Hair follicular keratinocyte (primary cell): ENCODE measurements around the gene CDS1. TPM values are rescaled to one million over a fixed set of nuclear protein-coding genes. Genes with fewer than 3 reads are reported as not detected.

Source experiments
- total RNA-seq: library from RNA; depleted of rRNA; stranded (reverse); fragments of >200 nt; gene quantifications from 2 replicates; pipeline ENCODE4 v1.2.3, GENCODE V29; 2015

Gene CDS1
- 17.8 and 20.6 TPM in 2 replicates for total RNA-seq

DNA sequence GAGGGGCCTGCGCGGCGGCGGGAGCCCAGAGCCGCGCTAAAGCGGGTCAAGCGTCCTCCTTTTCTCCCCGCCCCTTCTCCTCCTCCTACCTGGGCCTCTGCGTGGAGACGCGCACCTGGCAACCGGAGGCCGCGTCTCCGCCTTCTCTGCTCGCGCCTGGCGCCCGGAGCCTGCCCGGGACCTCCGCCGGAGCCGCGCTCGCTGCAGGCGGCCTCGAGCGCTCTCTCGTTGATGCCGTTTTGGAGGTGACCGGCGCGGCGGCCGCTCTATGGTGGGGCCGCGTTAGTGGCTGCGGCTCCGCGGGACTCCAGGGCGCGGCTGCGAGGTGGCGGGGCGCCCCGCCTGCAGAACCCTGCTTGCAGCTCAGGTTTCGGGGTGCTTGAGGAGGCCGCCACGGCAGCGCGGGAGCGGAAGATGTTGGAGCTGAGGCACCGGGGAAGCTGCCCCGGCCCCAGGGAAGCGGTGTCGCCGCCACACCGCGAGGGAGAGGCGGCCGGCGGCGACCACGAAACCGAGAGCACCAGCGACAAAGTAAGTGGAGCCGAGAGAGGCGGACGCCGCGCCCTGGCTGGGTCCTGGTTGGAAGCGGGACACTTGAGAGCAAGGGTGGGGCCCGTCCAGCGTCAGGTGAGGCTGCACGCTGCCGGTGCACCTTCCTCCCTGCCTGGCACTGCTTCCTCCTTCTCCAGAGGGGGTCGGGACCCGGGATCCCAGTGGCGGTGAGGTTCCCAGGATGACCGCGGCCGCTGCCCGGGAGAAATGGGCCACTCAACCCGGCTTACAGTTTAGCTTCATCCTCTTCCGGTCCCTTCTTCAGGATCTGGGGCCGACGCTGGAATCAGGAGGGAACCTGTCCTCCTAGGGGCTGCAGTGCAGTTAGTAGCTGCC, at the start of gene CDS1:
Gene CDS1 (plus strand): TSS at position 140 of the 888 bp plus-strand sequence. CDS start 275 bp downstream, at position 415.

Other genes with a start within 250 kb of the CDS1 start
- 0.04 TPM in 1 of 2 replicates, not detected in the other for gene NKX6-1, start 83.8 kb upstream of the CDS1 start, total RNA-seq